Loucy (cell line): ENCODE data around the gene RNF149.
"Not testable (repeated sequence)": the region's sequence is repeated elsewhere in the genome, so short reads cannot be mapped to it uniquely, and the experiment has no call there.

Experiments used
- EZH2phosphoT487 ChIP-seq: fragments of 200-600 bp; IDR thresholded peaks from 2 replicates; pipeline ENCODE4 v1.6.1; 2018; ENCODE audit warnings: antibody characterized with exemption, mild to moderate bottlenecking, moderate library complexity, borderline replicate concordance
- TF ChIP-seq, protein P1 (sequence below): fragments of 200-600 bp; sonication (generic); conservative IDR thresholded peaks from 2 replicates; pipeline ENCODE4 v1.5.1; 2014; ENCODE audit warnings: mild to moderate bottlenecking, antibody characterized with exemption, low read length

DNA sequence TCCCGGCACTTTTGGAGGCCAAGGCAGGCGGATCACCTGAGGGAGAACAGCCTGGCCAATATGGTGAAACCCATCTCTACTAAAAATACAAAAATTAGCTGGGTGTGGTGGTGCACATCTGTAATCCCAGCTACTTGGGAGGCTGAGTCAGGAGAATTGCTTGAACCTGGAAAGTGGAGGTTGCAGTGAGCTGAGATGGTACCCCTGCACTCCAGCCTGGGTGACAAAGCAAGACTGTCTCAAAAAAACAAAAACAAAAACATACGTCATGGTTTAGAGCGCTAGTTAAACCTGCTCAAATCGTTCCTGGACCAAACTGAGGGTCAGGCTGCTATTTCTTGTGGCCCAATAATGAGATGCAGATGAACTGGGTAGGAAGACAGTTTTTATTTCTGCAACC lies 63.0 kb downstream of the RNF149 start:
- TF ChIP-seq, protein P1, sequence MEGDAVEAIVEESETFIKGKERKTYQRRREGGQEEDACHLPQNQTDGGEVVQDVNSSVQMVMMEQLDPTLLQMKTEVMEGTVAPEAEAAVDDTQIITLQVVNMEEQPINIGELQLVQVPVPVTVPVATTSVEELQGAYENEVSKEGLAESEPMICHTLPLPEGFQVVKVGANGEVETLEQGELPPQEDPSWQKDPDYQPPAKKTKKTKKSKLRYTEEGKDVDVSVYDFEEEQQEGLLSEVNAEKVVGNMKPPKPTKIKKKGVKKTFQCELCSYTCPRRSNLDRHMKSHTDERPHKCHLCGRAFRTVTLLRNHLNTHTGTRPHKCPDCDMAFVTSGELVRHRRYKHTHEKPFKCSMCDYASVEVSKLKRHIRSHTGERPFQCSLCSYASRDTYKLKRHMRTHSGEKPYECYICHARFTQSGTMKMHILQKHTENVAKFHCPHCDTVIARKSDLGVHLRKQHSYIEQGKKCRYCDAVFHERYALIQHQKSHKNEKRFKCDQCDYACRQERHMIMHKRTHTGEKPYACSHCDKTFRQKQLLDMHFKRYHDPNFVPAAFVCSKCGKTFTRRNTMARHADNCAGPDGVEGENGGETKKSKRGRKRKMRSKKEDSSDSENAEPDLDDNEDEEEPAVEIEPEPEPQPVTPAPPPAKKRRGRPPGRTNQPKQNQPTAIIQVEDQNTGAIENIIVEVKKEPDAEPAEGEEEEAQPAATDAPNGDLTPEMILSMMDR = not testable (repeated sequence)
- TF ChIP-seq EZH2phosphoT487 = not testable (repeated sequence)
